ENCODE results near the gene ZNF618. TPM values are rescaled to one million over a fixed set of nuclear protein-coding genes. Genes with fewer than 3 reads are reported as not detected.

ZNF618 gene
- total and polyA plus RNA-seq, 2 experiments from 2014 or later = 12.1 to 22.1 TPM

- ATAC-seq (peak; percentile 86), DNase-seq (ENCODE audit: low spot score) (peak; percentile 86)
- TF ChIP-seq NANOG (IDR thresholded peaks at IDR 0.05; ENCODE audit: borderline replicate concordance) (no peak), REST (IDR thresholded peaks at IDR 0.05; ENCODE audit: unreplicated experiment) (no peak), EZH2 (IDR thresholded peaks at IDR 0.05; ENCODE audit: low read depth, unreplicated experiment) (no peak), CTCF (conservative IDR thresholded peaks at IDR 0.05; ENCODE audit: low read depth in 2 of 2) (peak; percentile 85 to 91), POLR2AphosphoS5 (IDR thresholded peaks at IDR 0.05; ENCODE audit: low read depth) (no peak), EZH2phosphoT487 (IDR thresholded peaks at IDR 0.05; ENCODE audit: unreplicated experiment) (no peak), ZNF331 (CRISPR knock-in tag; IDR thresholded peaks at IDR 0.05; ENCODE audit: low read depth) (no peak), JUNB (IDR thresholded peaks at IDR 0.05; ENCODE audit: unreplicated experiment) (no peak)
- H3K4me3 ChIP-seq = no peak overlapping the region
- no peaks in the 10 kb centered on the region for H3K9me3 Mint-ChIP-seq
- H3K9me2 ChIP-seq (ENCODE audit: insufficient read depth) = no peaks in the 10 kb centered on the region
- H4K20me1 ChIP-seq (replicated peaks; ENCODE audit: insufficient read depth) = peaks cover 3% of the 10 kb centered on the region; the same call in 1 of the 2 replicates
- no peak overlapping the region for H3K27ac Mint-ChIP-seq
- H3K36me3 ChIP-seq (ENCODE audit: insufficient read depth) = no peaks in the 10 kb centered on the region
- H3K36me3 Mint-ChIP-seq (ENCODE audit: low read depth) = no peaks in the 10 kb centered on the region
- H2AFZ ChIP-seq = no peak overlapping the region
- H3K4me1 ChIP-seq (ENCODE audit: insufficient read depth) = peaks cover 8% of the 10 kb centered on the region; the same call in 1 of the 2 replicates
- no peaks in the 10 kb centered on the region for H3F3A ChIP-seq (replicated peaks; ENCODE audit: low read depth)
- H3K27ac ChIP-seq (ENCODE audit: low read depth) = 0 out of 2 replicates have a peak overlapping the region, but pooled peaks have one; percentile 16
- H3K27me3 ChIP-seq (ENCODE audit: insufficient read depth) = no peaks in the 10 kb centered on the region
- H3K4me1 Mint-ChIP-seq = peaks cover 23% of the 10 kb centered on the region
- peaks cover 2% of the 10 kb centered on the region for H3K27me3 Mint-ChIP-seq (ENCODE audit: insufficient read depth, low read depth, poor library complexity)
- H3K4me2 ChIP-seq = no peak overlapping the region
- H3K79me2 ChIP-seq (replicated peaks; ENCODE audit: insufficient read depth) = peaks cover 6% of the 10 kb centered on the region; the same call in 1 of the 2 replicates
- H3K4me3 Mint-ChIP-seq = no peak overlapping the region
These were observed 87.0 kb downstream of the ZNF618 start for GRCh38 chr9:113963017-113963620.
